Muscle layer of colon (tissue), 2 donors: ENCODE data around the gene ZNF761.
"Not testable (repeated sequence)": the region's sequence is repeated elsewhere in the genome, so short reads cannot be mapped to it uniquely, and the experiment has no call there.

Experiments used
- H3K27ac ChIP-seq: one replicate; pipeline ENCODE4 v1.7.0; 2013; ENCODE audit warnings: low read depth, mild to moderate bottlenecking, low read length, moderate library complexity
- H3K27me3 ChIP-seq, 2 donors: one replicate each; pipeline ENCODE4 v1.7.0; 2013; ENCODE audit warnings: low read length in 2 of 2, mild to moderate bottlenecking in 2 of 2; ENCODE audit not compliant: insufficient read depth in 2 of 2, control insufficient read depth in 1 of 2
- H3K36me3 ChIP-seq: one replicate; pipeline ENCODE4 v1.7.0; 2013; ENCODE audit warnings: mild to moderate bottlenecking, low read length; ENCODE audit not compliant: insufficient read depth
- H3K4me1 ChIP-seq: one replicate; pipeline ENCODE4 v1.7.0; 2013; ENCODE audit warnings: mild to moderate bottlenecking, low read length; ENCODE audit not compliant: insufficient read depth
- H3K4me3 ChIP-seq, 2 donors: one replicate each; pipeline ENCODE4 v1.7.0; 2013; ENCODE audit warnings: low read length in 2 of 2, low read depth in 1 of 2, mild to moderate bottlenecking in 1 of 2, moderate library complexity in 1 of 2
- H3K9ac ChIP-seq: one replicate; pipeline ENCODE4 v1.7.0; 2013; ENCODE audit warnings: low read length
- H3K9me3 ChIP-seq: one replicate; pipeline ENCODE4 v1.7.0; 2013; ENCODE audit warnings: mild to moderate bottlenecking, low read length
- donor health status: abdominal sarcoma.
- donor health status: Adenocarcinoma of cecum.

Gene ZNF761

DNA sequence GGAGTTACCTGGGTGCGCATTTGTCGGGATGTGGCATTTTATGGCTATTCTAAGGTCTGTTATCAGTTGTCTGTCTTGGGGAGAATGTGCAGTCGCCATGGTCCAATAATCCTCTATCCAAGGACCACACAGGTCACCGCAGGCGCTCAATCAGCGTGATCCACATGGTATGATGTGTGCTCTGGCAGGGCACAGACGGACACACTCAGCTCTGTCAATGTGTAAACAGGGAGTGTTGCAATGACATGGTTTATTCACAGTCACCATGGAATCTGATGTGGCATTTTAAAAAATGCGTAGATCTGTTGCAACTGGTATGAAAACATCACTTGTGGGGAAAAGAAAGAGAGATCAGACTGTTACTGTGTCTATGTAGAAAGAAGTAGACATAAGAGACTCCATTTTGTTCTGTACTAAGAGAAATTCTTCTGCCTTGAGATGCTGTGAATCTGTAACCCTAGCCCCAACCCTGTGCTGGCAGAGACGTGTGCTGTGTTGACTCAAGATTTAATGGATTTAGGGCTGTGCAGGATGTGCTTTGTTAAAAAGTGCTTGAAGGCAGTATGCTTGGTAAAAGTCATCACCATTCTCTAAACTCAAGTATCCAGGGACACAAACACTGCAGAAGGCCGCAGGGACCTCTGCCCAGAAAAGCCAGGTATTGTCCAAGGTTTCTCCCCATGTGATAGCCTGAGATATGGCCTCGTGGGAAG lies 65.7 kb downstream of the ZNF761 start:
- H3K36me3 ChIP-seq, H3K4me3 ChIP-seq, H3K27ac ChIP-seq, H3K27me3 ChIP-seq, H3K9ac ChIP-seq, H3K9me3 ChIP-seq, H3K4me1 ChIP-seq: not testable (repeated sequence)

DNA sequence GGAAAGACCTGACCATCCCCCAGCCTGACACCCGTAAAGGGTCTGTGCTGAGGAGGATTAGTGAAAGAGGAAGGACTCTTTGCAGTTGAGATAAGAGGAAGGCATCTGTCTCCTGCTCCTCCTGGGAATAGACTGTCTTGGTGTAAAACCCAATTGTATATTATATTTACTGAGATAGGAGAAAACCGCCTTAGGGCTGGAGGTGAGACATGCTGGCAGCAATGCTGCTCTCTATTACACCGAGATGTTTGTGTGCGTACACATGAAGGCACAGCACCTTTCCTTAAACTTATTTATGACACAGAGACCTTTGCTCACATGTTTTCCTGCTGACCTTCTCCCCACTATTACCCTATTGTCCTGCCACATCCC lies 66.2 kb downstream of the ZNF761 start:
- not testable (repeated sequence) for H3K4me1 ChIP-seq, H3K4me3 ChIP-seq, H3K9me3 ChIP-seq, H3K27me3 ChIP-seq, H3K27ac ChIP-seq, H3K36me3 ChIP-seq, H3K9ac ChIP-seq

DNA sequence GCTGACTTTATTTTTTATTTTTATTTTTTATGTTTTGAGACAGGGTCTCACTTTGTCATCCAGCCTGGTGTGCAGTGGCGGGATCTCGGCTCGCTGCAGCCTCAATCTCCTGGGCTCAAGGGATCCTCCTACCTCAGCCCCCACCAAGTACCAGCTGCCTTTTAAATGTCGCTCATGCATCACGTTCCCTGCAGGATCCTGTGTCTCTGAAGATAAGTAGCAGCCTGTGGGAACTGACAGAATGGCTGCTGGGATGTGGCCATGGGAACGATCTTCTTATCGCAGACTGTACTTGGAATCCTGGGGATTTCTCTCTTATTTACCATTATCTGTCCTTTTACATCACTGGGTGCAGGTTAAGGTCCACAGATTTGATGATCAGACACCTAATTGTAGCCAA lies 71.4 kb downstream of the ZNF761 start:
- H3K36me3 ChIP-seq, H3K27me3 ChIP-seq, H3K4me3 ChIP-seq, H3K4me1 ChIP-seq, H3K27ac ChIP-seq, H3K9ac ChIP-seq, H3K9me3 ChIP-seq: not testable (repeated sequence)

DNA sequence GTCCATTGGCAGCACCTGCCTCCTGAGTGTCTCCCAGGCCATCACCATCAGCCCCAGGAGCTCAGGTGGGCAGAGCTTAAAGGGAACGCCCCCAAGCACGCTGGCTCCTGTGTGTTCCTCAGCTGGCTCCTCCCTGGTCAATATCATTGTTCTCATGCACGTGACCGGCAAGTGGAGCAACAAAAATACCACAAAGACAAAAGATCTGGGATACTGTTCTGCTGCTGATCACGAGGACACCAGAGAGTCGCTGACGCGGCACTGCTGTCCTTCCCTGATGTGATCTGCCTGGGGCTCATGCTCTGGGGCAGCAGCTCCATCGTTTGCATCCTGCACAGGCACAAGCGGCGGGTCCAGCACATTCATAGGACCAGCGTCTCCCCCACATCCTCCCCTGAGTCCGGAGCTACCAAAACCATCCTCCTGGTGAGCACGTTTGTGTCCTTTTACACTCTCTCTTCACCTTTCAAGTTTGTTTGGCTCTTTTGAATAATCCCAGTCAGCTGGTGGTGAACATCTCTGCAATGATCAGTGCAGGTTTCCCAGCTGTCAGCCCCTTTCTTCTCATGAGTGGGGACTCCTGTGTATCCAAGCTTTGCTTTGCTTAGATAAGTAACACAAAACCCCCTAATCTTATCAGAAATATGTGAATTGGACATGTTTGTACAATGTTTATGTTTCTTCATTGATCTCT lies 72.0 kb downstream of the ZNF761 start:
- not testable (repeated sequence) for H3K27ac ChIP-seq, H3K4me1 ChIP-seq, H3K27me3 ChIP-seq, H3K4me3 ChIP-seq, H3K36me3 ChIP-seq, H3K9me3 ChIP-seq, H3K9ac ChIP-seq

DNA sequence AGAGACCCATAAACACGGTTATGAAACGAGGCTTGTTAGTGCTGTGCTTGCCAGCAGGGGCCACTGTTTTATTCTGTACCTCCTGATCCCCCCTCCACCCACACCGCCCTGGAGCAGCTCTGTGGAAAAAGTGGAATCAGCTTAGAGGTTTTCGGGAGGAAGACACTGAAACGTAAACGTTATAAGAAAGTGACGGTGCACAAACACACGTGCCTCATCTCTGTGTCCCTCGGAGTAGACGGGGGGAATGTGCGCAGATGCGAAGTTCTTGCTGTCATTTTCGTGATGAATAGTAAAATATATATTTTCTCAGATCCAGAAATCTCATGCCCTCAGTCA lies 72.5 kb downstream of the ZNF761 start:
- not testable (repeated sequence) for H3K36me3 ChIP-seq, H3K9me3 ChIP-seq, H3K9ac ChIP-seq, H3K27me3 ChIP-seq, H3K4me1 ChIP-seq, H3K27ac ChIP-seq
- H3K4me3 ChIP-seq: peak overlapping the region in 1 of 2 donors; percentile 2

DNA sequence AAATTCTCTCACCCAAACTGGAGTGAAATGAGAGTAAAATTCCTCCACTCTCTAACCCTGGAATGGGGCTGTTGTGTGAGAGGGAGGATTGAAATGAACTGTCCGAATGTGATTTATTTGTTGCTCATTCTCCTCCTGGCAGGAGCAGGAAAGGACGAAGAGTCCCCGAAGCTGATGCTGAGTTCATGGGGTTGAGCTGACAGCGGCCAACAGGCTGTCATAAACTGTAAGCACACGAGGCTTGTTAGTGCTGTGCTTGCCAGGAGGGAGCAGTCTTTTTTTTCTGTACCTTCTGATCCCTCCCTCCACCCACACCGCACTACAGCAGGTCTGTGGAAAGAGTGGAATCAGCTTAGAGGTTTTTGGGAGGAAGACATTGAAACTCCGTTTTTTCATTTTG lies 73.1 kb downstream of the ZNF761 start:
- Histone ChIP-seq H3K9me3 (no peaks in the 10 kb centered on the region), H3K27me3 (peaks cover 0 to 5% of the 10 kb centered on the region in 2 donors), H3K4me1 (no peaks in the 10 kb centered on the region), H3K36me3 (no peaks in the 10 kb centered on the region), H3K4me3 (peak overlapping the region in 1 of 2 donors; percentile 2), H3K27ac (no peak overlapping the region), H3K9ac (no peak overlapping the region)

DNA sequence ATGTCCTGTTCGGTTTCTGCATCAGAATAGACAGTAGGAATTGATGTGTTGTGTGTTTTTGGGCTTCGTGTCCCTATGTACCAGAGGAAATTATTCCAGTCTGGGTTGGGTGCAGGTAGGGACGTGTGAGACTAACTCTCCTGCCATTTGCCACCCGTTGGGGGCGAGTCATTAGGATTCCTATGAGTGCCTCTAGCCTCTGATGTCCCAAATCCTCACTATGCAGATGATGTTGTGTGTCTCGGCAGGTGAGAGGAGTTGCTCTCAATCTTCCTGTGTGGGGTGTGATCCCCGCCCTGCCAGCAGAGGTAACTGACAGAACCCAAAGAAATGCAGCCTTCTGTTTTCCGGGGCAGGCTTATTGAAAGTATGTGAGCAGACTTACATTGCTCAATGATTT lies 74.9 kb downstream of the ZNF761 start:
- Histone ChIP-seq H3K4me1 (no peaks in the 10 kb centered on the region), H3K9ac (no peak overlapping the region), H3K27ac (no peak overlapping the region), H3K9me3 (no peaks in the 10 kb centered on the region), H3K27me3 (peaks cover 0 to 5% of the 10 kb centered on the region in 2 donors), H3K36me3 (no peaks in the 10 kb centered on the region), H3K4me3 (no peak overlapping the region)
